ENCODE data around the gene AMDHD2.

GRCh38 chr16:2475413-2476344, 44.5 kb upstream of the AMDHD2 start:
- TF ChIP-seq TARDBP (IDR thresholded peaks at IDR 0.05) (no peak), NFRKB (IDR thresholded peaks at IDR 0.05) (no peak), ELF4 (IDR thresholded peaks at IDR 0.05) (no peak), ARNT (IDR thresholded peaks at IDR 0.05) (no peak), FOXK2 (IDR thresholded peaks at IDR 0.05) (no peak), FOXA1 (IDR thresholded peaks at IDR 0.05) (no peak), LEF1 (IDR thresholded peaks at IDR 0.05; ENCODE audit: borderline replicate concordance) (no peak), FOXM1 (IDR thresholded peaks at IDR 0.05; ENCODE audit: borderline replicate concordance) (no peak), L3MBTL2 (conservative IDR thresholded peaks at IDR 0.05) (no peak), CTBP1 (IDR thresholded peaks at IDR 0.05; ENCODE audit: borderline replicate concordance) (no peak), ZNF384 (IDR thresholded peaks at IDR 0.05) (no peak)

Data from HEK293T (cell line).